SHP77 (cell line): ENCODE measurements around the gene CLDN4.
A peak's percentile ranks its signal among the peaks of the same experiment; 100 is the strongest.
"Not testable (repeated sequence)": the region's sequence is repeated elsewhere in the genome, so short reads cannot be mapped to it uniquely, and the experiment has no call there.

Experiments
- DNase-seq, 2 experiments: peaks; one replicate each; lab custom pipeline; 2025; lab: John Stamatoyannopoulos, UW

The CLDN4 gene

GRCh38 chr7:73842067-73842976, 11.5 kb downstream of the CLDN4 start, which contains the start of gene METTL27:
Gene METTL27 (minus strand): TSS chr7:73842516. CDS start chr7:73842140, 376 bp downstream.
- DNase-seq: peak; percentile 68 to 86

- no peak for DNase-seq
These were observed 13.3 kb downstream of the CLDN4 start for GRCh38 chr7:73844131-73844547.

GRCh38 chr7:73844848-73845460, 14.2 kb downstream of the CLDN4 start:
- no peak for DNase-seq

GRCh38 chr7:73845701-73846195, 15.0 kb downstream of the CLDN4 start:
- not testable (repeated sequence) for DNase-seq

- no peak for DNase-seq
These were observed 17.3 kb downstream of the CLDN4 start for GRCh38 chr7:73847941-73848723.

GRCh38 chr7:73850781-73851207, 20.0 kb downstream of the CLDN4 start:
- DNase-seq: no peak

GRCh38 chr7:73851410-73852338, 20.9 kb downstream of the CLDN4 start:
- no peak for DNase-seq

- no peak for DNase-seq
These were observed 21.7 kb downstream of the CLDN4 start for GRCh38 chr7:73852500-73852899.

GRCh38 chr7:73856941-73857340, 26.1 kb downstream of the CLDN4 start:
- no peak for DNase-seq

GRCh38 chr7:73858807-73859206, 28.0 kb downstream of the CLDN4 start:
- no peak for DNase-seq

- no peak for DNase-seq
These were observed 30.1 kb downstream of the CLDN4 start, which contains the start of gene TMEM270 for GRCh38 chr7:73860859-73861258. Gene TMEM270 (plus strand): TSS chr7:73861159. CDS start chr7:73861195, 36 bp downstream.

- DNase-seq: no peak
These were observed 30.5 kb downstream of the CLDN4 start for GRCh38 chr7:73861305-73861704.

- no peak for DNase-seq
These were observed 34.4 kb downstream of the CLDN4 start for GRCh38 chr7:73864981-73865711.

- peak; percentile 13 to 40 for DNase-seq
These were observed 35.1 kb downstream of the CLDN4 start for GRCh38 chr7:73865738-73866445.

- no peak for DNase-seq
These were observed 35.6 kb downstream of the CLDN4 start for GRCh38 chr7:73866446-73866767.

- no peak for DNase-seq
These were observed 38.4 kb downstream of the CLDN4 start for GRCh38 chr7:73869011-73869798.

- DNase-seq: peak in 1 of 2 experiments; percentile 14
These were observed 39.3 kb downstream of the CLDN4 start for GRCh38 chr7:73870041-73870492.

GRCh38 chr7:73871163-73872011, 40.6 kb downstream of the CLDN4 start:
- DNase-seq: no peak
